H1 (cell line): ENCODE data around the gene EMX1. TPM values are rescaled to one million over a fixed set of nuclear protein-coding genes. Genes with fewer than 3 reads are reported as not detected.
A peak's percentile ranks its signal among the peaks of the same experiment; 100 is the strongest.

Experiments used
- CTCF ChIA-PET: fragments of 300-600 bp; sonication (Branson Sonifier 250); formaldehyde crosslinking; loops from one replicate; lab custom pipeline; 2021; ENCODE audit not compliant: partially characterized antibody; lab: Charles Lee
- POLR2A ChIA-PET: fragments of 300-600 bp; sonication (Branson Sonifier 250); formaldehyde crosslinking; loops from one replicate; lab custom pipeline; 2021; ENCODE audit warnings: inconsistent platforms; ENCODE audit not compliant: partially characterized antibody; lab: Charles Lee
- DNase-seq, 2 experiments: peaks; one replicate each; pipeline versions ENCODE4 v3.0.0 to v3.0.0-alpha.2; 2010 to 2022; ENCODE audit warnings: low spot score in 2 of 2, low read depth in 1 of 2, mixed read lengths in 1 of 2
- FAIRE-seq: peaks from 2 replicates; lab custom pipeline; 2011; peaks lifted over from hg19 to GRCh38; lab: Jason Lieb, UNC
- H2AFZ ChIP-seq: 2 replicates; pipeline ENCODE4 v1.8.1; 2012; ENCODE audit warnings: low read length, inconsistent platforms
- H2AK5ac ChIP-seq: 2 replicates; pipeline ENCODE4 v1.6.1; 2013; ENCODE audit warnings: low read depth, low read length
- H2BK120ac ChIP-seq: replicated peaks from 2 replicates; pipeline ENCODE3; 2013; ENCODE audit warnings: low read depth, low read length, inconsistent platforms
- H2BK12ac ChIP-seq: 2 replicates; pipeline ENCODE4 v1.6.1; 2013; ENCODE audit warnings: low read depth, low read length
- H2BK15ac ChIP-seq: 2 replicates; pipeline ENCODE4 v1.6.1; 2013; ENCODE audit warnings: low read length
- H2BK20ac ChIP-seq: 2 replicates; pipeline ENCODE4 v1.6.1; 2013; ENCODE audit warnings: low read length
- H2BK5ac ChIP-seq: 2 replicates; pipeline ENCODE4 v1.6.1; 2013; ENCODE audit warnings: low read depth, low read length
- H3K14ac ChIP-seq: 2 replicates; pipeline ENCODE4 v1.6.1; 2013; ENCODE audit warnings: inconsistent platforms; ENCODE audit not compliant: insufficient read length
- H3K18ac ChIP-seq: 2 replicates; pipeline ENCODE4 v1.6.1; 2013; ENCODE audit warnings: low read length; ENCODE audit errors: extremely low read depth
- H3K23ac ChIP-seq: 2 replicates; pipeline ENCODE4 v1.6.1; 2013; ENCODE audit warnings: inconsistent platforms; ENCODE audit not compliant: insufficient read length
- H3K23me2 ChIP-seq: 2 replicates; pipeline ENCODE4 v1.6.1; 2013; ENCODE audit warnings: low read depth, low read length
- H3K27ac ChIP-seq: 2 replicates; pipeline ENCODE4 v1.6.1; 2011; ENCODE audit warnings: low read depth, low read length, inconsistent platforms
- H3K27me3 ChIP-seq, 4 experiments: replicated peaks in 1 of 4; 1 replicate in 1 of 4; 2 replicates in 3 of 4; pipeline versions ENCODE4 v1.6.1 to v1.8.1; 2011 to 2013; ENCODE audit warnings: low read length in 3 of 4, mild to moderate bottlenecking in 3 of 4, inconsistent platforms in 2 of 4, mixed read lengths in 2 of 4, moderate library complexity in 1 of 4; ENCODE audit not compliant: control insufficient read depth in 3 of 4, insufficient read depth in 3 of 4; ENCODE audit errors: extremely low read depth in 1 of 4
- H3K36me3 ChIP-seq, 4 experiments: 2 replicates each; pipeline versions ENCODE4 v1.6.1 to v1.8.1; 2011 to 2013; ENCODE audit warnings: mild to moderate bottlenecking in 4 of 4, low read length in 3 of 4, moderate library complexity in 2 of 4, control low read depth in 1 of 4, inconsistent platforms in 1 of 4; ENCODE audit not compliant: insufficient read depth in 4 of 4, control insufficient read depth in 2 of 4
- H3K4ac ChIP-seq: replicated peaks from 2 replicates; pipeline ENCODE3; 2013; ENCODE audit warnings: low read length, low read depth, mixed read lengths, inconsistent platforms; ENCODE audit not compliant: insufficient read length
- H3K4me1 ChIP-seq, 4 experiments: replicated peaks in 1 of 4; 1 replicate in 1 of 4; 2 replicates in 3 of 4; pipeline versions ENCODE4 v1.6.1 to v1.8.1; 2011 to 2013; ENCODE audit warnings: low read length in 3 of 4, inconsistent platforms in 2 of 4, mixed read lengths in 1 of 4; ENCODE audit not compliant: insufficient read depth in 4 of 4, control insufficient read depth in 3 of 4
- H3K4me2 ChIP-seq, 2 experiments: 2 replicates each; pipeline versions ENCODE4 v1.6.1 to v1.8.1; 2011 to 2013; ENCODE audit warnings: low read depth in 2 of 2, low read length in 2 of 2, control low read depth in 1 of 2, inconsistent platforms in 1 of 2, mild to moderate bottlenecking in 1 of 2; ENCODE audit not compliant: insufficient read depth in 1 of 2
- H3K4me3 ChIP-seq, 4 experiments: fragments of 200-600, 300-600 bp in 1 of 4; sonication (generic), shearing (Covaris generic), sonication (Bioruptor Twin) in 1 of 4; 2 replicates each; pipeline versions ENCODE4 v1.5.1 to v1.8.1; 2011 to 2016; ENCODE audit warnings: low read length in 4 of 4, low read depth in 3 of 4, control low read depth in 2 of 4, inconsistent platforms in 2 of 4, mild to moderate bottlenecking in 2 of 4, mixed read lengths in 1 of 4, moderate library complexity in 1 of 4; ENCODE audit not compliant: insufficient read depth in 2 of 4; ENCODE audit errors: extremely low read depth in 1 of 4
- H3K56ac ChIP-seq: replicated peaks from 2 replicates; pipeline ENCODE3; 2013; ENCODE audit warnings: low read depth, mild to moderate bottlenecking, mixed read lengths, low read length, inconsistent platforms; ENCODE audit not compliant: insufficient read length
- H3K79me1 ChIP-seq: 2 replicates; pipeline ENCODE4 v1.6.1; 2013; ENCODE audit warnings: low read depth, low read length, control low read depth
- H3K79me2 ChIP-seq, 2 experiments: 2 replicates each; pipeline versions ENCODE4 v1.6.1 to v1.8.1; 2012 to 2013; ENCODE audit warnings: low read length in 2 of 2, mild to moderate bottlenecking in 2 of 2, inconsistent platforms in 1 of 2; ENCODE audit not compliant: insufficient read depth in 2 of 2, control insufficient read depth in 1 of 2
- H3K9ac ChIP-seq, 4 experiments: replicated peaks in 1 of 4; 1 replicate in 1 of 4; 2 replicates in 3 of 4; pipeline versions ENCODE4 v1.6.1 to v1.8.1; 2011 to 2013; ENCODE audit warnings: low read depth in 3 of 4, low read length in 3 of 4, control low read depth in 2 of 4, mild to moderate bottlenecking in 2 of 4, moderate library complexity in 2 of 4, inconsistent platforms in 1 of 4; ENCODE audit errors: extremely low read depth in 1 of 4
- H3K9me3 ChIP-seq, 2 experiments: 2 replicates each; pipeline versions ENCODE4 v1.6.1 to v1.8.1; 2012 to 2013; ENCODE audit warnings: mild to moderate bottlenecking in 2 of 2, moderate library complexity in 2 of 2, control low read depth in 1 of 2, inconsistent platforms in 1 of 2, low read depth in 1 of 2, low read length in 1 of 2, mixed read lengths in 1 of 2; ENCODE audit not compliant: insufficient read depth in 2 of 2
- H4K20me1 ChIP-seq, 2 experiments: replicated peaks in 1 of 2; 2 replicates each; pipeline versions ENCODE3 to v1.8.1; 2011 to 2013; ENCODE audit warnings: inconsistent platforms in 2 of 2, low read length in 2 of 2, mild to moderate bottlenecking in 1 of 2; ENCODE audit not compliant: insufficient read depth in 2 of 2, control insufficient read depth in 1 of 2
- H4K5ac ChIP-seq: 2 replicates; pipeline ENCODE4 v1.6.1; 2013; ENCODE audit warnings: low read length, low read depth, mixed read lengths, inconsistent platforms; ENCODE audit not compliant: insufficient read length
- H4K8ac ChIP-seq: 2 replicates; pipeline ENCODE4 v1.8.0; 2013; ENCODE audit warnings: mild to moderate bottlenecking, moderate library complexity, low read length, inconsistent platforms; ENCODE audit not compliant: insufficient read depth; ENCODE audit errors: extremely low read depth
- H4K91ac ChIP-seq: replicated peaks from 2 replicates; pipeline ENCODE3; 2013; ENCODE audit warnings: low read length, mixed read lengths, inconsistent platforms; ENCODE audit not compliant: insufficient read length
- FOSL1 ChIP-seq: IDR thresholded peaks from 2 replicates; pipeline ENCODE4 v1.6.1; 2011; ENCODE audit warnings: mild to moderate bottlenecking, low read depth, low read length, moderate library complexity; ENCODE audit not compliant: insufficient read depth
- GTF2F1 ChIP-seq: IDR thresholded peaks from 2 replicates; pipeline ENCODE4 v1.6.1; 2012; ENCODE audit warnings: low read depth, low read length, improper control_type of control experiment, borderline replicate concordance
- HDAC6 ChIP-seq: IDR thresholded peaks from one replicate; pipeline ENCODE4 v1.7.1; 2012; ENCODE audit warnings: low read depth, mild to moderate bottlenecking, inconsistent platforms, low read length, moderate library complexity
- RBBP5 ChIP-seq: IDR thresholded peaks from 2 replicates; pipeline ENCODE4 v1.7.1; 2012; ENCODE audit warnings: low read depth, mild to moderate bottlenecking, inconsistent platforms, low read length, moderate library complexity, borderline replicate concordance
- SAP30 ChIP-seq: fragments of 300-600 bp; sonication (generic); IDR thresholded peaks from 2 replicates; pipeline ENCODE4 v1.7.1; 2012; ENCODE audit warnings: low read length, moderate library complexity, mild to moderate bottlenecking, inconsistent platforms; ENCODE audit not compliant: insufficient read depth, insufficient replicate concordance
- SIN3A ChIP-seq, 2 experiments: IDR thresholded peaks in 1 of 2; conservative IDR thresholded peaks in 1 of 2; 2 replicates each; pipeline ENCODE4 v1.6.1; 2011 to 2012; ENCODE audit warnings: low read length in 2 of 2, improper control_type of control experiment in 1 of 2, low read depth in 1 of 2, mild to moderate bottlenecking in 1 of 2
- TAF7 ChIP-seq: optimal IDR thresholded peaks from 2 replicates; pipeline ENCODE3; 2011; ENCODE audit warnings: low read depth, mild to moderate bottlenecking, inconsistent platforms, low read length, moderate library complexity, borderline replicate concordance
- YY1 ChIP-seq: IDR thresholded peaks from 2 replicates; pipeline ENCODE4 v1.6.1; 2011; ENCODE audit warnings: low read depth, mild to moderate bottlenecking, low read length
- WGBS, 2 experiments: shearing (Covaris generic) in 1 of 2; methylation state at CpG; one replicate each; pipeline versions ENCODE4 v1.1.6 to v1.1.7; 2013 to 2015; ENCODE audit warnings: low lambda C conversion rate in 2 of 2, mixed read lengths in 2 of 2, inconsistent platforms in 1 of 2, low coverage in 1 of 2, missing lambda C conversion rate in 1 of 2; ENCODE audit not compliant: insufficient replicate concordance in 2 of 2, insufficient coverage in 1 of 2, insufficient read length in 1 of 2; ENCODE audit errors: extremely low coverage in 1 of 2, missing lambda C conversion rate in 1 of 2; 5-methylcytosine and 5-hydroxymethylcytosine counted together
- polyA plus RNA-seq, 7 experiments: library from polyadenylated mRNA; depleted of rRNA in 3 of 7; stranded (reverse) in 5 of 7; unstranded in 2 of 7; fragments of >200 nt in 5 of 7; fragments of 200-250 nt in 2 of 7; gene quantifications; 1 replicate in 5 of 7; 2 replicates in 1 of 7; 4 replicates in 1 of 7; pipeline versions ENCODE4 v1.2.1 to v1.2.3, GENCODE V29; 2011 to 2013; ENCODE audit warnings: missing spikeins in 2 of 7, mixed read lengths in 2 of 7
- total RNA-seq: library from RNA; stranded (reverse); fragmentation: NEBNext Ultra II Directional; extraction: Animal tissue kit (Norgen Biotek cat#: 25700); gene quantifications from 2 replicates; pipeline ENCODE4 v1.2.1, GENCODE V29; 2021

The EMX1 gene
- total and polyA plus RNA-seq, 2 of the 8 experiments (the other 6 are each of a cell fraction or from before 2014, with no cell fraction given), result 2.4 to 4.9 TPM

- Histone ChIP-seq H2BK20ac (no peak overlapping the region), H3K79me2 (no peaks in the 10 kb centered on the region), H3K18ac (no peak overlapping the region), H3K4me1 (peaks cover 0 to 13% (median 2%) of the 10 kb centered on the region in 4 experiments; a peak in 2 of 7 replicates), H3K27me3 (peaks cover 0 to 5% (median 0%) of the 10 kb centered on the region in 4 experiments; a peak in 1 of 7 replicates), H3K14ac (no peak overlapping the region), H2BK15ac (peak overlapping the region; percentile 61; the same call in 1 of the 2 replicates), H3K36me3 (no peaks in the 10 kb centered on the region), H3K4me3 (no peak overlapping the region), H4K8ac (no peak overlapping the region), H4K91ac (no peak overlapping the region), H2AK5ac (no peak overlapping the region), H2BK12ac (no peak overlapping the region), H2BK5ac (no peak overlapping the region), H3K56ac (no peak overlapping the region), H2AFZ (no peak overlapping the region), H4K20me1 (no peaks in the 10 kb centered on the region), H3K4ac (no peak overlapping the region), H3K27ac (no peak overlapping the region), H3K23me2 (no peaks in the 10 kb centered on the region), H3K9me3 (no peaks in the 10 kb centered on the region), H4K5ac (no peak overlapping the region), H3K9ac (no peak overlapping the region), H2BK120ac (no peak overlapping the region), H3K23ac (no peak overlapping the region), H3K4me2 (no peak overlapping the region), H3K79me1 (no peaks in the 10 kb centered on the region)
- POLR2A ChIA-PET, result interaction anchor here (1.2 to 2.0 kb wide), 3 partner anchors 8 to 25 kb away, joined by 3 to 6 read pairs (median 5); partner anchors contain the start of gene EMX1
- DNase-seq, result no peak
- FAIRE-seq, result no peak
- 88% methylated on average over 8 of the region's 8 CpGs; no CpG with 5 or more reads in 1 of the 2 experiments for WGBS, 2 experiments
- TF ChIP-seq FOSL1 (no peak), YY1 (no peak), TAF7 (no peak), SIN3A (conservative IDR thresholded peaks at IDR 0.05 in 1 of 2, IDR thresholded peaks at IDR 0.05 in 1 of 2; ENCODE audit: low read depth in 1 of 2, low read length in 2 of 2) (no peak), SAP30 (no peak), HDAC6 (no peak), GTF2F1 (no peak), RBBP5 (no peak)
- CTCF ChIA-PET, result interaction anchor here (1.3 to 25.6 kb wide), 3 partner anchors 16 to 55 kb away, joined by 5 to 490 read pairs (median 7); no protein-coding TSS in a partner anchor
Observed at GRCh38 chr2:72942881-72943418, 25.6 kb downstream of the EMX1 start.
